Posterior vena cava (tissue), 2 donors: ENCODE data around the gene COA3. TPM values are rescaled to one million over a fixed set of nuclear protein-coding genes. Genes with fewer than 3 reads are reported as not detected.
A peak's percentile ranks its signal among the peaks of the same experiment; 100 is the strongest.

Source experiments
- DNase-seq: peaks from one replicate; pipeline ENCODE4 v3.0.0-alpha.2; 2020; ENCODE audit warnings: low spot score
- intact Hi-C, 2 donors: fragments of 100-400 bp; cut with DNase I; formaldehyde crosslinking; loops; one replicate each; pipeline versions ENCODE4 v1.14.1 to v1.14.2; 2022 to 2023
- long read RNA-seq, 2 donors: library from polyadenylated mRNA; unstranded; transcript quantifications; one replicate each; pipeline ENCODE4 v2.0.0, GENCODE V29; 2020 to 2021
- total RNA-seq, 2 donors: library from RNA; stranded (reverse); fragmentation: NEBNext Ultra II Directional; extraction: Animal tissue kit (Norgen Biotek cat#: 25700); gene quantifications; one replicate each; pipeline ENCODE4 v1.2.1, GENCODE V29; 2021
- donor health status: DM: yes; HTN: yes; CAD: no.
- donor health status: DM: yes; HTN: yes; CAD: no.

The COA3 gene
- total RNA-seq = 10 to 100 TPM; 37.5 to 41.1 TPM
- long read RNA-seq, donor 1, transcript COA3-201 (2 exons, 771 nt) = major isoform, 10 of 10 reads
- long read RNA-seq, donor 1, partial matches to known transcripts = 0 of 10 reads
- long read RNA-seq, donor 1, other reads (novel, unspliced or antisense) = 0 of 10 reads
- long read RNA-seq, donor 2, transcript COA3-201 (2 exons, 771 nt) = major isoform, 21 of 22 reads
- long read RNA-seq, donor 2, partial matches to known transcripts = 0 of 22 reads
- long read RNA-seq, donor 2, other reads (novel, unspliced or antisense) = 0 of 22 reads

DNA sequence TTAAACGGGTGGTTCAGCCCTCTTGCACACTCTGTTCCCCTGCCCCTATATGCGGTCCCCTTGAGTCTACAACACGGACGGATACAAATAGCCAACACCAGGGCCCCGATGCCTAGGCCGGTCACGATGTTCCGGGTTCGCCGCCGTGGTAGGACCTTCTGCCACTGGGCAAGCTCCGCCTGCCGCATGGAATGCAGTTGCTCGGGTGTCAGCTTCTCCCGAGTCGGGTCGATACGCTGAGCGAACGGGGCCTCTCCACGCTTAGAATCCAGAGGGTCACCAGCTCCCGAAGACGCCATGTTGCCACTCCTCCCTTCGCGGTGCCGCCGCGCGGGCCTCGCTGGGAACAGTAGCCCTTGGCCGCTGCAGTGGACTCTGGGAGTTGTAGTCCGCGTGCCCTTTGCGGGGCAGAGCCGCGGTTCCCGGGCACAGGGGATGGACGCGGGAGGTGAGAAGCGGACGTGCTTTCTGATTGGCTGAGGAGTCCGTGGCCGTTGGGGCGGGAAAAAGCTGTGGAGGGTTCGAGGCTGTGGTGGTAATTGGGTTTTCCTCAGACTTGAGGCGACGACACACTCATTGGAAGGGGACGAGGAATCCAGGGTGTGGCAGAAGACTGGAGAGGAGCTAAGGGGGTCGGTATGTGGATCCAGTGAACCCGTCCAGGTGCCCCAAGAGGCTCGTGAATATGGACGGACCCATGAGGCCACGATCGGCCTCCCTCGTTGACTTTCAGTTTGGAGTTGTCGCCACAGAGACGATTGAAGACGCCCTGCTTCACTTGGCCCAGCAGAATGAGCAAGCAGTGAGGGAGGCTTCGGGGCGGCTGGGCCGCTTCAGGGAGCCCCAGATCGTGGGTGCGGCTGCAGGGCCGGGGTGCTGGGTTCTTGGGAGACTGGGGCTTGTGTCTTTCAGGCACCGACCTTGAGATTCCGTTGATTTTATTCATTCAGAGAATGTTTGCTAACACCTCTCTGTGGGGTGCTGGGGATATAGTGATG is at the start of gene COA3, which contains the start of gene CNTD1:
Gene COA3, minus strand, starts transcription at position 322 of the 998 bp plus-strand sequence. Its CDS starts 23 bp downstream, at position 299.
Gene CNTD1, plus strand, starts transcription at position 479 of the 998 bp plus-strand sequence. Its CDS starts 207 bp downstream, at position 686.
- peak; percentile 96 for DNase-seq
- intact Hi-C loops = no loop called here

DNA sequence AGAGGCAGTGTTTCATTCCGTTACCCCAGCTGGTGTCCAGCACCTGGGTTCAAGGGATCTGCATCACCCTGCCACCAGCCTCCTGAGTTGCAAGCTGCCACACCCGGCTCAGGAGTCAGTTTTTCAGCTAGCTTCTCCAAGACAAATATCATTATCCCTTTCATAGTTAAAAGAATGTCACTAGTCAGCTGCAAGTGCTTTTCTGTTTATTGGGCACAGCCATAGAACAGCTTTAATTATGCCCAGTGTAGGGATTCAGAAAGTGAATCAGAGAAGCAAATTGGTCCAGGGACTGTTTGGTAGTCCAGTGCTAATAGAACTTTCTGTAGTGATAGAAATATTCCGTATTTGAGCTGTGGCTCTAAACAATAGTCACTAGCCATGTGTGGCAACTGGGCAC is 49.6 kb upstream of the COA3 start:
- intact Hi-C loops = no loop called here
- no peak for DNase-seq

DNA sequence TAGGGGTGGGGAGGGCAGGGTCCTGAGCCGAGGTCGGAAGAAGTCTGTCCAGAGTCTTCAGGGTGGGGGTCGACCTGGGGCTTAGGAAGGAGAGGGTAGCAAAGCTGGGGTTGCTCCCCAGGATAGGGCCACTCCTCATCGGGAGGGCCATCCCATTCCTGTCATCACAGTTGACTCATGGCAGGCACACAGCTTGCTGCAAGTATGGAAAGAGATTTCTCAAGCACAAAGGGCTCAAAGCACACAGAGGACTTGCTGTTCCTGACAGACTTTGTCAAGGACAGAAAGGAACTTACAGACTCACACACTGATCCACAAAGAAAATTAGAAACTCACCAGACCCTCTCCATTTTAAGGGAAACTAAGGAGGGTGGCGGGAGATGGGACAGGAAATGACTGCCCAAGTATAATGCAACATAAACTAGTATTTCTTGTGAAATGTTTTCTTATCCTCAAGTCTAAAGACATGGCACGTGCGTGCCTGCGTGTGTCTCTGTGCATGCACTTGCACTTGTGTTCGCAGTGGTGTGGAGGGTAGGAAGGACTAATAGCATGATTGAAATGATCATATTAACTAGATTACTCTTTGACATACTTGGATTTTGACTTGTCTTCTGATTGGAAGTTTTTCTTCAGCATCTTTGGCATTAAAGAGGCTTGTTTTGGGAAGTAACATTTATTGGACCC is 48.2 kb upstream of the COA3 start:
- no peak for DNase-seq
- intact Hi-C loops = no loop called here

- DNase-seq = no peak
- intact Hi-C loops = loop anchor here in 1 of 2 donors (2.0 kb wide), 1 partner anchor 83 kb away; no protein-coding TSS in a partner anchor
Measured at GRCh38 chr17:42845918-42846593, 47.6 kb upstream of the COA3 start.

DNA sequence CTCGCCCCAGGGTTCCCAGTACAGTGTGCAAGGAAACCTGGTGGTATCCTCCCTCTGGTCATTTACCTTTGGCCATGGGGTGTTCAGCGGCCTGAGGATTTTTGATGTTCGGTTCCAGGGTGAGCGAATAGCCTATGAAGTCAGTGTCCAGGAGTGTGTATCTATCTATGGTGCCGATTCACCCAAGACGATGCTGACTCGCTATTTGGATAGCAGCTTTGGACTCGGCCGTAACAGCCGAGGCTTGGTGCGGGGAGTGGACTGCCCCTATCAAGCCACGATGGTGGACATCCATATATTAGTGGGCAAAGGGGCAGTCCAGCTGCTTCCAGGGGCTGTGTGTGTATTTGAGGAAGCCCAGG is 47.0 kb upstream of the COA3 start:
- intact Hi-C loops = loop anchor here in 1 of 2 donors (2.0 kb wide), 1 partner anchor 83 kb away; no protein-coding TSS in a partner anchor
- DNase-seq = no peak

DNA sequence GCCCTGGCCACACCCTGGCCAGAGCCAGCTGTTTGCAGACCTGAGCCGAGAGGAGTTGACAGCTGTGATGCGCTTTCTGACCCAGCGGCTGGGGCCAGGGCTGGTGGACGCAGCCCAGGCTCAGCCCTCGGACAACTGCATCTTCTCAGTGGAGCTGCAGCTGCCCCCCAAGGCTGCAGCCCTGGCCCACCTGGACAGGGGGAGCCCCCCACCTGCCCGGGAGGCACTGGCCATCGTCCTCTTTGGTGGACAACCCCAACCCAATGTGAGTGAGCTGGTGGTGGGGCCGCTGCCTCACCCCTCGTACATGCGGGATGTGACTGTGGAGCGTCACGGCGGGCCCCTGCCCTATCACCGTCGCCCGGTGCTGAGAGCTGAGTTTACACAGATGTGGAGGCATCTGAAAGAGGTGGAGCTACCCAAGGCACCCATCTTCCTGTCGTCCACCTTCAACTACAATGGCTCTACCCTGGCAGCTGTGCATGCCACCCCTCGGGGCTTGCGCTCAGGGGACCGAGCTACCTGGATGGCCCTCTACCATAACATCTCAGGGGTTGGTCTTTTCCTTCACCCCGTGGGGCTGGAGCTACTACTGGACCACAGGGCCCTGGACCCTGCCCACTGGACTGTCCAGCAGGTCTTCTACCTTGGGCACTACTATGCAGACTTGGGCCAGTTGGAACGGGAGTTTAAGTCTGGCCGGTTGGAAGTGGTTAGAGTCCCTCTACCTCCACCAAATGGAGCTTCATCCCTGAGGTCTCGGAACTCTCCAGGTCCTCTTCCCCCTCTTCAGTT is 46.5 kb upstream of the COA3 start:
- intact Hi-C loops = loop anchor here (2.0 to 5.0 kb wide), 2 partner anchors 84 to 92 kb away; no protein-coding TSS in a partner anchor
- no peak for DNase-seq

GRCh38 chr17:42844271-42844670 is 45.8 kb upstream of the COA3 start, which contains the start of gene AOC2:
Gene AOC2, plus strand, starts transcription at chr17:42844580. Its CDS starts 47 bp downstream, at chr17:42844627.
- intact Hi-C loops = loop anchor here (2.0 to 5.0 kb wide), 2 partner anchors 85 to 93 kb away; no protein-coding TSS in a partner anchor

DNA sequence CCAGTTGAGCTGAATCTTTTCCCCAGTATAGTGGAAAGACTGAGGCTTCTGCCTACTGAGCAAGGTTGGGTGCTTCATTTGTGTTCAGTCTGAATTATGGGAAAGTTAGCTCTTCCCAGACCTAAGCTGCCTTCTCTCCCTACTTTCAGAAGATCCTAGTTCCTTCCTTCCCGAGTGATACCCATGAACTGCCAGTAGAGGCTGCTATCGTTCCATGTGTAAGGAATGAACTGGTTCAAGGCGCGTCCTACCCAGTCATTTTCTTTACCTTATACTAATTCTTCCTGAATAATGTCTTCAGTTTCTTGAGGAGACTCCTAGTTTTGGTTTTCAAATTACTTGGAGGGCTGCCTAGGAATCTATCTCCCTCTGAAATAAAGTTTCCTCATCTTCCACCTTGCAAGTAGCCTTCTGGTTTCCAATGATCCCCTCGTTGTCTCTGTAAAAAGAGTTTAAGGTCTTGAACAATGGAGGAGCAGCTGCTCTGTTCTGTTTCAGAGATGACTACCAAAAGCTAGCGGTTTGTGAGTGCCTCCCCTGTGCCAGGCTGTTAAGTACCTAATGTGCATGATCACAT is 44.9 kb upstream of the COA3 start:
- intact Hi-C loops = loop anchor here in 1 of 2 donors (5.0 kb wide), 1 partner anchor 94 kb away; no protein-coding TSS in a partner anchor
- DNase-seq = no peak

More at GRCh38 chr17:42844271-42844670, 45.8 kb upstream of the COA3 start, which contains the start of gene AOC2:
- DNase-seq = no peak

DNA sequence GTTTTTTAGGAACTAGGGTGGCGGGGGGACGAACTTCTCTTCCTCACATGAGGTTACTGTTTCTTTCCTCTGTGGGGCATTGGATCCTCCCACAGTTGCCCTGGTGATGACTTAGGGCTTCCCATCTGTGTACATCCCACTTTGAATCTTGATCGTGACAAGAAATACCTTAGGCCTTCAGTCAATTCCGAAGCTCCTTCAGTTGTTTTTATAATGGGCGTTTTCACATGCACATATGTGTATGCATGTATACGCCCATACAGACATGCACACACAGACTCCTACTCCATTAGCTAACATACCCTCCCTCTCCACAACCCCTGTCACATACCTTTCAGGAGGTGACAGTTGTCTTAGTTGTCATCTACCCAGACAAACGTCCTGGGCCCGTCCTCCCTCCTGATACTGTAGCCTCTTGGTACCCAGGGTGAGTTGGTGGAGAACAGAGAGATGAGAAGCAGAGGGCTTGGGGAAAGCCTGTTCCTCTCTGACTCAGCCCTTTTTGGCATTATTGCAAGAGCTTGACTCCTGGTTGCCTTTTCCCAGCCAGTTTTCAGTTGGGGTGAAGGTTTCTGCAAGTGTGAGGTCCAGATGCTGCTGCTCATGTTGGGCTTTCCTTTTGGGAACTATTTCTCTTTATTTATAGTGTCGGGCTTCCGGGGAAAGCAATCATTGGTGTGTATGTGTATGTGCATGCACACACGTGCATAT is 43.6 kb upstream of the COA3 start:
- intact Hi-C loops = loop anchor here in 1 of 2 donors (5.0 kb wide), 1 partner anchor 95 kb away; no protein-coding TSS in a partner anchor
- no peak for DNase-seq

- intact Hi-C loops = no loop called here
- DNase-seq = no peak
Measured at GRCh38 chr17:42835732-42836131, 37.2 kb upstream of the COA3 start.

GRCh38 chr17:42833767-42834422 is 35.4 kb upstream of the COA3 start:
- intact Hi-C loops = no loop called here
- no peak for DNase-seq

GRCh38 chr17:42832934-42833766 is 34.6 kb upstream of the COA3 start, which contains the start of gene PSME3:
Gene PSME3, plus strand, starts transcription at chr17:42833397. Its CDS starts 235 bp downstream, at chr17:42833632.
- intact Hi-C loops = no loop called here
- peak; percentile 98 for DNase-seq

DNA sequence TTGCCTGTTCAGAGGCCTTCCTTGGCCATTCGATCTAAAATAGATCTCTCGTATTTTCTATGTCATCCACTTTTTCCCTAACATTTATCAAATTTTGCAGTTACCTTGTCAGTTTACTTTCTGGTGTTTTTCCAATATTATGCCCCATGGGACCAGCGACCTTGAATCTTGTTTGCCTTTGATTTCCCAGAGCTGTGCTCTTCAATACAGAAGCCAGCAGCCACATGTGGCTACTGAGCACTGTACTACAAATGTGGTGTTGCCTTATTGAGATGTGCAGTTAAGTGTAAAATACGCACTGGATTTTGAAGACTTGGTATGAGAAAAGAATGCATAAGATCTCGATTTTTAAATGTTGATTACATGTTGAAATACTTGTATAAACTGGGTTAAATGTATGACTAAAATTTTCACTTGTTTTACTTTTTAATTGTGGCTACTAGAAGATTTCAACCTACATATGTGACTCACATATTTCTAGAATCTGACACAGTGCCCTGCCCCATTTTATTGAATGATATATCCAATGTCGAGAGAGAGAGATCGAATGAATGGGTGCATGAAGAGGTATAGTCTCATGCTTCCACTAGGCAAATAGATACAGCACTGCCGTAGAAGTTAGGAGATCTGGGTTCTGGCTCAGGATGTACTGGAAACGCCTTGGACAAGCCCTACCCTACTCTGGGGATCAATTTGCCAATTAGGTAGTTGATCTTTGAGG is 33.9 kb upstream of the COA3 start:
- intact Hi-C loops = no loop called here
- no peak for DNase-seq

DNA sequence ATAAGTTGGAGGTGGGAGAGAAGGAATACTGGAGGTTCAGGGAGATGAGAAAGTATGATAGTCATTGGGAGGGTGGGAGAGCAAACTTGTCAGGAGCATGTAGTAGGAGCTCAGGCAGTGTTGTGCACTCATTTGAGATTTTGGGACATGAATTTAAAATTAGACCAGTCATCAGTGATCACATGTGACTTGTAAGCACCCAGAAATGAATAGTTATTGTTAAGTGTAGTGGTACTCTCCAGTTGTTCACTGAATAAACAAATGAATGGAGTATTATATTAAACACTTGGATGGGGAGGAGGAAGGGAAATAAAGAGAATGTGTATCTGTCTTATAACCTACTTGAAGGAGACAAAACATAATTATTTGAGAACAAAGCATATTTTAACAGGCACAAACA is 32.5 kb upstream of the COA3 start:
- no peak for DNase-seq
- intact Hi-C loops = no loop called here

- intact Hi-C loops = loop anchor here in 1 of 2 donors (10.0 kb wide), 1 partner anchor 123 kb away; no protein-coding TSS in a partner anchor
- no peak for DNase-seq
Measured at GRCh38 chr17:42827472-42827871, 29.0 kb upstream of the COA3 start.
